ENCODE results near the gene IKZF2. TPM values are rescaled to one million over a fixed set of nuclear protein-coding genes. Genes with fewer than 3 reads are reported as not detected.

IKZF2 gene
- total RNA-seq, 2 experiments from 2014 or later = 18.7 to 20.6 TPM

GRCh38 chr2:213148572-213149261 lies 2.7 kb downstream of the IKZF2 start:
- DNase-seq = no peak
- peaks cover 36% of the 10 kb centered on the region for H3K27me3 Mint-ChIP-seq
- POLR2A ChIA-PET = interaction anchor here (0.8 to 2.2 kb wide), 4 partner anchors 13 to 418 kb away, joined by 3 to 6 read pairs (median 4); no protein-coding TSS in a partner anchor
- ATAC-seq (ENCODE audit: low read depth) = no peak
- peaks cover 1% of the 10 kb centered on the region for H3K36me3 Mint-ChIP-seq
- H3K4me1 Mint-ChIP-seq = peaks cover 42% of the 10 kb centered on the region
- peak overlapping the region; percentile 78 for H3K27ac Mint-ChIP-seq
- H3K9me3 Mint-ChIP-seq = no peaks in the 10 kb centered on the region
- peak overlapping the region; percentile 96 for H3K4me3 Mint-ChIP-seq

GRCh38 chr2:213147538-213147937 lies 3.9 kb downstream of the IKZF2 start:
- peak overlapping the region; percentile 47 for H3K27ac Mint-ChIP-seq
- peaks cover 3% of the 10 kb centered on the region for H3K36me3 Mint-ChIP-seq
- POLR2A ChIA-PET = interaction anchor here (0.6 to 2.2 kb wide), 3 partner anchors 11 to 133 kb away, joined by 3 to 6 read pairs (median 4); no protein-coding TSS in a partner anchor
- H3K9me3 Mint-ChIP-seq = no peaks in the 10 kb centered on the region
- peak overlapping the region; percentile 96 for H3K4me3 Mint-ChIP-seq
- H3K27me3 Mint-ChIP-seq = peaks cover 33% of the 10 kb centered on the region
- DNase-seq (no peak), ATAC-seq (ENCODE audit: low read depth) (peak; percentile 9)
- peaks cover 37% of the 10 kb centered on the region for H3K4me1 Mint-ChIP-seq

- Mint-ChIP-seq H3K27ac (peak overlapping the region; percentile 62), H3K4me3 (peak overlapping the region; percentile 66), H3K27me3 (peaks cover 27% of the 10 kb centered on the region), H3K36me3 (peaks cover 9% of the 10 kb centered on the region), H3K4me1 (peaks cover 29% of the 10 kb centered on the region), H3K9me3 (no peaks in the 10 kb centered on the region)
- DNase-seq (no peak), ATAC-seq (ENCODE audit: low read depth) (no peak)
- POLR2A ChIA-PET = interaction anchor here (1.0 kb wide), 1 partner anchor 26 kb away, joined by 3 read pairs; no protein-coding TSS in a partner anchor
These were observed 5.6 kb downstream of the IKZF2 start for GRCh38 chr2:213145715-213146242.

- Mint-ChIP-seq H3K4me3 (no peak overlapping the region), H3K4me1 (peaks cover 2% of the 10 kb centered on the region), H3K36me3 (peaks cover 10% of the 10 kb centered on the region), H3K27ac (no peak overlapping the region), H3K9me3 (no peaks in the 10 kb centered on the region), H3K27me3 (no peaks in the 10 kb centered on the region)
- DNase-seq (no peak), ATAC-seq (ENCODE audit: low read depth) (no peak)
- POLR2A ChIA-PET = no interaction called here
These were observed 14.3 kb downstream of the IKZF2 start for GRCh38 chr2:213137064-213137463.

GRCh38 chr2:213129311-213129710 lies 22.1 kb downstream of the IKZF2 start:
- no peak overlapping the region for H3K27ac Mint-ChIP-seq

GRCh38 chr2:213125646-213126347 lies 25.6 kb downstream of the IKZF2 start:
- POLR2A ChIA-PET = no interaction called here
- H3K4me1 Mint-ChIP-seq = peaks cover 30% of the 10 kb centered on the region
- DNase-seq (no peak), ATAC-seq (ENCODE audit: low read depth) (peak; percentile 45)
- H3K27ac Mint-ChIP-seq = no peak overlapping the region
- H3K36me3 Mint-ChIP-seq = peaks cover 5% of the 10 kb centered on the region
- no peak overlapping the region for H3K4me3 Mint-ChIP-seq
- H3K27me3 Mint-ChIP-seq = peaks cover 4% of the 10 kb centered on the region
- H3K9me3 Mint-ChIP-seq = no peaks in the 10 kb centered on the region

More at GRCh38 chr2:213129311-213129710, 22.1 kb downstream of the IKZF2 start:
- POLR2A ChIA-PET = no interaction called here
- Mint-ChIP-seq H3K27me3 (peaks cover 4% of the 10 kb centered on the region), H3K4me1 (peaks cover 16% of the 10 kb centered on the region), H3K36me3 (peaks cover 12% of the 10 kb centered on the region), H3K4me3 (no peak overlapping the region), H3K9me3 (peaks cover 2% of the 10 kb centered on the region)
- DNase-seq = no peak
- no peak for ATAC-seq (ENCODE audit: low read depth)

- ATAC-seq (ENCODE audit: low read depth) (no peak), DNase-seq (no peak)
- H3K27me3 Mint-ChIP-seq = peaks cover 4% of the 10 kb centered on the region
- H3K9me3 Mint-ChIP-seq = no peaks in the 10 kb centered on the region
- H3K4me1 Mint-ChIP-seq = peaks cover 51% of the 10 kb centered on the region
- H3K27ac Mint-ChIP-seq = peak overlapping the region; percentile 57
- POLR2A ChIA-PET = no interaction called here
- H3K36me3 Mint-ChIP-seq = no peaks in the 10 kb centered on the region
- H3K4me3 Mint-ChIP-seq = no peak overlapping the region
These were observed 28.7 kb downstream of the IKZF2 start for GRCh38 chr2:213122725-213123124.

- H3K4me1 Mint-ChIP-seq = peaks cover 58% of the 10 kb centered on the region
- ATAC-seq (ENCODE audit: low read depth) = no peak
- DNase-seq = no peak
- H3K27ac Mint-ChIP-seq = peak overlapping the region; percentile 51
- POLR2A ChIA-PET = interaction anchor here (1.1 to 1.4 kb wide), 2 partner anchors 17 to 31 kb away, joined by 3 read pairs; no protein-coding TSS in a partner anchor
- H3K4me3 Mint-ChIP-seq = peak overlapping the region; percentile 49
- H3K36me3 Mint-ChIP-seq = peaks cover 3% of the 10 kb centered on the region
- H3K9me3 Mint-ChIP-seq = no peaks in the 10 kb centered on the region
- H3K27me3 Mint-ChIP-seq = peaks cover 4% of the 10 kb centered on the region
These were observed 29.7 kb downstream of the IKZF2 start for GRCh38 chr2:213121690-213122089.

GRCh38 chr2:213119061-213119809 lies 32.2 kb downstream of the IKZF2 start:
- Mint-ChIP-seq H3K4me1 (peaks cover 47% of the 10 kb centered on the region), H3K4me3 (peak overlapping the region; percentile 73)
- POLR2A ChIA-PET = interaction anchor here (0.7 to 1.7 kb wide), 4 partner anchors 15 to 103 kb away, joined by 3 to 8 read pairs (median 4); no protein-coding TSS in a partner anchor

GRCh38 chr2:213108308-213108707 lies 43.1 kb downstream of the IKZF2 start:
- ATAC-seq (ENCODE audit: low read depth) (no peak), DNase-seq (no peak)
- Mint-ChIP-seq H3K27ac (peak overlapping the region; percentile 38), H3K4me1 (peaks cover 22% of the 10 kb centered on the region), H3K27me3 (no peaks in the 10 kb centered on the region), H3K4me3 (no peak overlapping the region), H3K36me3 (peaks cover 13% of the 10 kb centered on the region), H3K9me3 (no peaks in the 10 kb centered on the region)
- POLR2A ChIA-PET = no interaction called here

More at GRCh38 chr2:213119061-213119809, 32.2 kb downstream of the IKZF2 start:
- Mint-ChIP-seq H3K9me3 (no peaks in the 10 kb centered on the region), H3K27me3 (no peaks in the 10 kb centered on the region), H3K36me3 (peaks cover 3% of the 10 kb centered on the region), H3K27ac (peak overlapping the region; percentile 90)
- peak; percentile 89 for ATAC-seq (ENCODE audit: low read depth)
- DNase-seq = no peak

- ATAC-seq (ENCODE audit: low read depth) = no peak
- POLR2A ChIA-PET = no interaction called here
These were observed 43.7 kb downstream of the IKZF2 start for GRCh38 chr2:213107728-213108127.

GRCh38 chr2:213105212-213105611 lies 46.2 kb downstream of the IKZF2 start:
- POLR2A ChIA-PET = interaction anchor here (1.1 to 2.3 kb wide), 2 partner anchors 13 to 16 kb away, joined by 3 to 8 read pairs; no protein-coding TSS in a partner anchor
- H3K4me3 Mint-ChIP-seq = peak overlapping the region; percentile 74
- DNase-seq (no peak), ATAC-seq (ENCODE audit: low read depth) (no peak)
- peaks cover 16% of the 10 kb centered on the region for H3K36me3 Mint-ChIP-seq
- H3K9me3 Mint-ChIP-seq = no peaks in the 10 kb centered on the region
- peaks cover 5% of the 10 kb centered on the region for H3K27me3 Mint-ChIP-seq
- peaks cover 31% of the 10 kb centered on the region for H3K4me1 Mint-ChIP-seq
- H3K27ac Mint-ChIP-seq = peak overlapping the region; percentile 72

More at GRCh38 chr2:213107728-213108127, 43.7 kb downstream of the IKZF2 start:
- no peaks in the 10 kb centered on the region for H3K27me3 Mint-ChIP-seq
- H3K4me3 Mint-ChIP-seq = peak overlapping the region; percentile 17
- peaks cover 23% of the 10 kb centered on the region for H3K4me1 Mint-ChIP-seq
- peak overlapping the region; percentile 82 for H3K27ac Mint-ChIP-seq
- no peak for DNase-seq
- peaks cover 15% of the 10 kb centered on the region for H3K36me3 Mint-ChIP-seq
- no peaks in the 10 kb centered on the region for H3K9me3 Mint-ChIP-seq

GRCh38 chr2:213104903-213105202 lies 46.6 kb downstream of the IKZF2 start:
- POLR2A ChIA-PET = interaction anchor here (1.1 to 2.3 kb wide), 2 partner anchors 14 to 17 kb away, joined by 3 to 8 read pairs; no protein-coding TSS in a partner anchor
- DNase-seq (no peak), ATAC-seq (ENCODE audit: low read depth) (no peak)
- Mint-ChIP-seq H3K4me3 (peak overlapping the region; percentile 74), H3K9me3 (no peaks in the 10 kb centered on the region), H3K4me1 (peaks cover 31% of the 10 kb centered on the region), H3K36me3 (peaks cover 16% of the 10 kb centered on the region), H3K27ac (peak overlapping the region; percentile 72), H3K27me3 (peaks cover 5% of the 10 kb centered on the region)

All from activated naive CD8-positive, alpha-beta T cell treated with anti-CD3 and anti-CD28 coated beads, Interleukin-2, amount 10 ng/mL, durations not matched to agents 7 days and 5 days (primary cell).